A549 (cell line): ENCODE data around the gene GRIA2. TPM values are rescaled to one million over a fixed set of nuclear protein-coding genes. Genes with fewer than 3 reads are reported as not detected.

Source experiments
- ATAC-seq, 2 experiments: fragments of 200-7000 bp in 1 of 2; fragments of >200 bp in 1 of 2; cut with Nextera tagmentation in 1 of 2; cut with Tn5 transposase in 1 of 2; 3 replicates each; pipeline versions ENCODE4 v1.8.0 to v1.9.1; 2018 to 2020; ENCODE audit warnings: mild to moderate bottlenecking in 1 of 2, moderate library complexity in 1 of 2
- CTCF ChIA-PET: fragments of 300-600 bp; sonication (Branson Sonifier 250); formaldehyde crosslinking; extraction: SDS; loops from one replicate; lab custom pipeline; 2021; ENCODE audit warnings: antibody characterized with exemption, inconsistent platforms; lab: Yijun Ruan, JAX
- POLR2A ChIA-PET: fragments of 350-600 bp; formaldehyde crosslinking; extraction: SDS; loops from one replicate; lab custom pipeline; 2021; ENCODE audit warnings: antibody characterized with exemption, inconsistent platforms; lab: Yijun Ruan, JAX
- DNase-seq, 2 experiments: peaks; one replicate each; pipeline versions ENCODE4 v3.0.0 to v3.0.0-alpha.2; 2011 to 2016; ENCODE audit warnings: low read depth in 1 of 2, low spot score in 1 of 2
- FAIRE-seq: peaks from 2 replicates; lab custom pipeline; 2011; peaks lifted over from hg19 to GRCh38; lab: Jason Lieb, UNC
- H3K27ac ChIP-seq, 2 experiments: fragments of >200 bp; sonication (Bioruptor Twin); formaldehyde crosslinking; 3 replicates each; pipeline ENCODE4 v1.5.1; 2016 to 2017
- H3K4me1 ChIP-seq: fragments of >200 bp; sonication (Bioruptor Twin); formaldehyde crosslinking; 3 replicates; pipeline ENCODE4 v1.6.1; 2016
- H3K4me2 ChIP-seq: fragments of >200 bp; sonication (Bioruptor Twin); formaldehyde crosslinking; 3 replicates; pipeline ENCODE4 v1.6.1; 2016
- H3K4me3 ChIP-seq: fragments of >200 bp; sonication (Bioruptor Twin); formaldehyde crosslinking; 3 replicates; pipeline ENCODE4 v1.5.1; 2016
- H3K9me3 ChIP-seq: fragments of >200 bp; sonication (Bioruptor Twin); formaldehyde crosslinking; 3 replicates; pipeline ENCODE4 v1.6.1; 2016
- ATOH8 ChIP-seq: fragments of 250-450 bp; sonication (Bioruptor Pico); IDR thresholded peaks from 2 replicates; pipeline ENCODE4 v1.5.0; 2020; ENCODE audit warnings: low read depth, mild to moderate bottlenecking, moderate library complexity
- CBX8 ChIP-seq: fragments of 200-600 bp; sonication (generic); IDR thresholded peaks from 2 replicates; pipeline ENCODE4 v1.6.1; 2016
- CHD4 ChIP-seq: fragments of 200-600 bp; sonication (generic); IDR thresholded peaks from 2 replicates; pipeline ENCODE4 v1.6.1; 2016; ENCODE audit warnings: antibody characterized with exemption, mild to moderate bottlenecking, borderline replicate concordance
- EHMT2 ChIP-seq: fragments of 200-600 bp; sonication (generic); IDR thresholded peaks from 2 replicates; pipeline ENCODE4 v1.6.1; 2016; ENCODE audit warnings: antibody characterized with exemption, low read depth, mild to moderate bottlenecking, moderate library complexity
- FOSL2 ChIP-seq, 2 experiments: fragments of 450-650 bp in 1 of 2; fragments of >200 bp in 1 of 2; sonication (Bioruptor Twin) in 1 of 2; formaldehyde crosslinking; IDR thresholded peaks; 2 replicates each; pipeline versions ENCODE4 v1.5.0 to v1.6.1; 2016 to 2020; ENCODE audit warnings: mild to moderate bottlenecking in 1 of 2, moderate library complexity in 1 of 2
- GATA3 ChIP-seq: IDR thresholded peaks from 2 replicates; pipeline ENCODE4 v1.6.1; 2012; ENCODE audit warnings: borderline replicate concordance
- HOXA7 ChIP-seq: fragments of 250-450 bp; sonication (Bioruptor Pico); IDR thresholded peaks from 2 replicates; pipeline ENCODE4 v1.5.0; 2020; ENCODE audit warnings: mild to moderate bottlenecking, moderate library complexity
- HOXB13 ChIP-seq: fragments of 250-450 bp; sonication (Bioruptor Pico); IDR thresholded peaks from 2 replicates; pipeline ENCODE4 v1.5.0; 2020; ENCODE audit warnings: low read depth, mild to moderate bottlenecking, moderate library complexity
- JUN ChIP-seq, 2 experiments: fragments of >200 bp; sonication (Bioruptor Twin); formaldehyde crosslinking; IDR thresholded peaks; 2 replicates in 1 of 2; 3 replicates in 1 of 2; pipeline ENCODE4 v1.6.1; 2016 to 2017
- KDM5A ChIP-seq: fragments of 200-600 bp; sonication (generic); IDR thresholded peaks from 2 replicates; pipeline ENCODE4 v1.6.1; 2016; ENCODE audit warnings: antibody characterized with exemption, mild to moderate bottlenecking
- MAX ChIP-seq: IDR thresholded peaks from 2 replicates; pipeline ENCODE4 v1.6.1; 2012
- MYC ChIP-seq: IDR thresholded peaks from 2 replicates; pipeline ENCODE4 v1.6.1; 2012; ENCODE audit warnings: mild to moderate bottlenecking, inconsistent platforms, low read length, improper control_type of control experiment, borderline replicate concordance
- NR3C1 ChIP-seq: fragments of >200 bp; sonication (Bioruptor Twin); formaldehyde crosslinking; IDR thresholded peaks from 3 replicates; pipeline ENCODE4 v1.6.1; 2017
- POLR2AphosphoS2 ChIP-seq: conservative IDR thresholded peaks from 2 replicates; pipeline ENCODE4 v1.6.1; 2012; ENCODE audit warnings: low read length, improper control_type of control experiment, inconsistent platforms
- RFX5 ChIP-seq: fragments of 450-650 bp; IDR thresholded peaks from 2 replicates; pipeline ENCODE4 v1.7.1; 2014; ENCODE audit warnings: antibody characterized with exemption, mild to moderate bottlenecking, moderate library complexity
- SMC3 ChIP-seq: fragments of >200 bp; sonication (Bioruptor Twin); formaldehyde crosslinking; IDR thresholded peaks from 3 replicates; pipeline ENCODE4 v1.6.1; 2018; ENCODE audit warnings: inconsistent platforms
- TP53 ChIP-seq: fragments of 250-450 bp; sonication (Bioruptor Pico); IDR thresholded peaks from 2 replicates; pipeline ENCODE4 v1.5.0; 2021; ENCODE audit warnings: mild to moderate bottlenecking, moderate library complexity
- ZFP36 ChIP-seq: fragments of 450-650 bp; IDR thresholded peaks from 2 replicates; pipeline ENCODE4 v1.6.1; 2014; ENCODE audit warnings: borderline replicate concordance; ENCODE audit not compliant: partially characterized antibody
- WGBS: methylation state at CpG from one replicate; pipeline ENCODE4 v1.1.6; 2017; ENCODE audit errors: missing lambda C conversion rate; 5-methylcytosine and 5-hydroxymethylcytosine counted together
- polyA plus RNA-seq, 4 experiments: library from polyadenylated mRNA; depleted of rRNA in 3 of 4; stranded (reverse); fragments of >200 nt; fragmentation: RNase III in 1 of 4; extraction: RNeasy Plus Mini Kit Qiagen cat#74134 plus additional on column Dnase treatment in 1 of 4; gene quantifications; 2 replicates in 3 of 4; 3 replicates in 1 of 4; pipeline ENCODE4 v1.2.3, GENCODE V29; 2011 to 2017
- TF ChIP-seq, protein P1 (sequence below): IDR thresholded peaks from 2 replicates; pipeline ENCODE4 v1.6.1; 2012; ENCODE audit warnings: low read depth, borderline replicate concordance
- TF ChIP-seq, protein P2 (sequence below): fragments of 150-350 bp; IDR thresholded peaks from 2 replicates; pipeline ENCODE4 v1.6.1; 2014; ENCODE audit warnings: low read depth, mild to moderate bottlenecking, low read length
- TF ChIP-seq, protein P3 (sequence below): fragments of >200 bp; sonication (Bioruptor Twin); formaldehyde crosslinking; IDR thresholded peaks from 2 replicates; pipeline ENCODE4 v1.6.1; 2016

GRIA2 gene
- polyA plus RNA-seq, 2 of the 4 experiments (the other 2 are of a cell fraction): 0.08 TPM; not detected in 1

- CTCF ChIA-PET: interaction anchor here (0.7 to 1.4 kb wide), 2 partner anchors 759 to 1877 kb away, joined by 4 to 5 read pairs; no protein-coding TSS in a partner anchor
- DNase-seq: peak in 1 of 2 experiments; percentile 10
Observed at GRCh38 chr4:157219711-157220370, 687 bp upstream of the GRIA2 start.

GRCh38 chr4:157221426-157221894, 932 bp downstream of the GRIA2 start:
- ChIA-PET CTCF (no interaction called here), POLR2A (no interaction called here)
- no peak for DNase-seq
- WGBS: 10% methylated on average over 20 of the region's 24 CpGs
- Histone ChIP-seq H3K4me3 (peak overlapping the region; percentile 33; the same call in 1 of the 3 replicates), H3K27ac (no peak overlapping the region), H3K4me2 (peak overlapping the region; percentile 68), H3K9me3 (no peaks in the 10 kb centered on the region), H3K4me1 (0 out of 3 replicates have a peak, but pooled peaks cover 3% of the 10 kb centered on the region)
- FAIRE-seq: no peak
- TF ChIP-seq, protein P1, sequence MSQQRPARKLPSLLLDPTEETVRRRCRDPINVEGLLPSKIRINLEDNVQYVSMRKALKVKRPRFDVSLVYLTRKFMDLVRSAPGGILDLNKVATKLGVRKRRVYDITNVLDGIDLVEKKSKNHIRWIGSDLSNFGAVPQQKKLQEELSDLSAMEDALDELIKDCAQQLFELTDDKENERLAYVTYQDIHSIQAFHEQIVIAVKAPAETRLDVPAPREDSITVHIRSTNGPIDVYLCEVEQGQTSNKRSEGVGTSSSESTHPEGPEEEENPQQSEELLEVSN: no peak
- no peak for ATAC-seq

More at GRCh38 chr4:157219711-157220370, 687 bp upstream of the GRIA2 start:
- H3K27ac ChIP-seq: no peak overlapping the region
- no peaks in the 10 kb centered on the region for H3K9me3 ChIP-seq
- H3K4me2 ChIP-seq: peak overlapping the region; percentile 79
- TF ChIP-seq TP53 (no peak), GATA3 (no peak), CHD4 (no peak), RFX5 (no peak), ZFP36 (no peak), KDM5A (no peak), FOSL2 (IDR thresholded peaks at IDR 0.05) (no peak), FOSL2 (CRISPR knock-in tag; IDR thresholded peaks at IDR 0.05) (no peak), NR3C1 (no peak), MYC (no peak), MAX (no peak), POLR2AphosphoS2 (no peak), EHMT2 (no peak; the same call in 1 of the 2 replicates), HOXA7 (CRISPR knock-in tag) (no peak), ATOH8 (CRISPR knock-in tag) (no peak), JUN (IDR thresholded peaks at IDR 0.05) (no peak)
- WGBS: 9% methylated on average over 16 of the region's 16 CpGs
- H3K4me3 ChIP-seq: peak overlapping the region; percentile 39; the same call in 2 of the 3 replicates
- ATAC-seq: no peak
- POLR2A ChIA-PET: no interaction called here
- 0 out of 3 replicates have a peak, but pooled peaks cover 3% of the 10 kb centered on the region for H3K4me1 ChIP-seq
- FAIRE-seq: no peak

- Histone ChIP-seq H3K9me3 (no peaks in the 10 kb centered on the region), H3K4me3 (peak overlapping the region; percentile 33)
Observed at GRCh38 chr4:157221895-157222770, 1.6 kb downstream of the GRIA2 start.

More at GRCh38 chr4:157221895-157222770, 1.6 kb downstream of the GRIA2 start:
- FAIRE-seq (no peak), DNase-seq (no peak), ATAC-seq (peak; percentile 32 to 44; a peak in 5 of 6 replicates)
- TF ChIP-seq, protein P2, sequence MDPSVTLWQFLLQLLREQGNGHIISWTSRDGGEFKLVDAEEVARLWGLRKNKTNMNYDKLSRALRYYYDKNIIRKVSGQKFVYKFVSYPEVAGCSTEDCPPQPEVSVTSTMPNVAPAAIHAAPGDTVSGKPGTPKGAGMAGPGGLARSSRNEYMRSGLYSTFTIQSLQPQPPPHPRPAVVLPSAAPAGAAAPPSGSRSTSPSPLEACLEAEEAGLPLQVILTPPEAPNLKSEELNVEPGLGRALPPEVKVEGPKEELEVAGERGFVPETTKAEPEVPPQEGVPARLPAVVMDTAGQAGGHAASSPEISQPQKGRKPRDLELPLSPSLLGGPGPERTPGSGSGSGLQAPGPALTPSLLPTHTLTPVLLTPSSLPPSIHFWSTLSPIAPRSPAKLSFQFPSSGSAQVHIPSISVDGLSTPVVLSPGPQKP: no peak
- no peak for TF ChIP-seq TP53
- no peak for TF ChIP-seq EHMT2
- TF ChIP-seq, protein P3, sequence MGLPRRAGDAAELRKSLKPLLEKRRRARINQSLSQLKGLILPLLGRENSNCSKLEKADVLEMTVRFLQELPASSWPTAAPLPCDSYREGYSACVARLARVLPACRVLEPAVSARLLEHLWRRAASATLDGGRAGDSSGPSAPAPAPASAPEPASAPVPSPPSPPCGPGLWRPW: no peak
- TF ChIP-seq HOXB13 (CRISPR knock-in tag): no peak
- no peak for TF ChIP-seq ZFP36
- no peak for TF ChIP-seq CBX8
- no peak for TF ChIP-seq FOSL2 (IDR thresholded peaks at IDR 0.05)
- no peak for TF ChIP-seq FOSL2 (CRISPR knock-in tag; IDR thresholded peaks at IDR 0.05)
- no peak for TF ChIP-seq SMC3
- no peak for TF ChIP-seq MAX
- no peak for TF ChIP-seq MYC
- Histone ChIP-seq H3K4me1 (0 out of 3 replicates have a peak, but pooled peaks cover 3% of the 10 kb centered on the region), H3K4me2 (peak overlapping the region; percentile 68), H3K27ac (no peak overlapping the region)
- 4% methylated on average over 16 of the region's 59 CpGs for WGBS
- CTCF ChIA-PET: no interaction called here
- POLR2A ChIA-PET: interaction anchor here (0.6 kb wide), 1 partner anchor 598 kb away, joined by 3 read pairs; no protein-coding TSS in a partner anchor
